ENCODE measurements around the gene PLXNC1.

Gene PLXNC1

DNA sequence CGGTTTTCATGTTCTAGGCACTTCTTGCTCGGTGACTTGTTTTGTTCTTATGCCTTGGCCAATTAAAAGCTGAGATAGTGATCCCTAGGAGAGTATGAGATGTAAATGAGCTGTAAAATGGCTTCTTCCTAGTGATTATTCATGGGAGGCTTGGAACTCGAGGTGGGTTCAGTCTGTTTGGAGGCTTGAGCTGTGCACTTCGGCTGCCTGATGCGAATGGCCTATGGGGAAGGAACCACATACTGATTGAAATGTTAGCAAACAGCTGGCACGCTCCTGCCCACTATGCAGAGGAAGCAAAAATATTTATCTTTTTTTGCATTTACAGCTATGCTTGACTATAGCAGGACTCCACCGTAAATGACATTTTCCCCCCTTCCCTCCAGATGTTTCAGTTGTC lies 75.5 kb downstream of the PLXNC1 start:
- H3K36me3 ChIP-seq (ENCODE audit: insufficient read depth, low read length), result no peaks in the 10 kb centered on the region
- no peak for TF ChIP-seq EZH2 (IDR thresholded peaks at IDR 0.05; ENCODE audit: borderline replicate concordance, low read length)
- TF ChIP-seq, protein P1, sequence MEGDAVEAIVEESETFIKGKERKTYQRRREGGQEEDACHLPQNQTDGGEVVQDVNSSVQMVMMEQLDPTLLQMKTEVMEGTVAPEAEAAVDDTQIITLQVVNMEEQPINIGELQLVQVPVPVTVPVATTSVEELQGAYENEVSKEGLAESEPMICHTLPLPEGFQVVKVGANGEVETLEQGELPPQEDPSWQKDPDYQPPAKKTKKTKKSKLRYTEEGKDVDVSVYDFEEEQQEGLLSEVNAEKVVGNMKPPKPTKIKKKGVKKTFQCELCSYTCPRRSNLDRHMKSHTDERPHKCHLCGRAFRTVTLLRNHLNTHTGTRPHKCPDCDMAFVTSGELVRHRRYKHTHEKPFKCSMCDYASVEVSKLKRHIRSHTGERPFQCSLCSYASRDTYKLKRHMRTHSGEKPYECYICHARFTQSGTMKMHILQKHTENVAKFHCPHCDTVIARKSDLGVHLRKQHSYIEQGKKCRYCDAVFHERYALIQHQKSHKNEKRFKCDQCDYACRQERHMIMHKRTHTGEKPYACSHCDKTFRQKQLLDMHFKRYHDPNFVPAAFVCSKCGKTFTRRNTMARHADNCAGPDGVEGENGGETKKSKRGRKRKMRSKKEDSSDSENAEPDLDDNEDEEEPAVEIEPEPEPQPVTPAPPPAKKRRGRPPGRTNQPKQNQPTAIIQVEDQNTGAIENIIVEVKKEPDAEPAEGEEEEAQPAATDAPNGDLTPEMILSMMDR (IDR thresholded peaks at IDR 0.05; ENCODE audit: low read length), result no peak
- H3K9me2 ChIP-seq (ENCODE audit: low read depth, low read length), result no peaks in the 10 kb centered on the region
- no peaks in the 10 kb centered on the region for H3F3A ChIP-seq (ENCODE audit: insufficient read depth, low read length)
- no peak overlapping the region for H2AFZ ChIP-seq (ENCODE audit: low read length)
- no peak overlapping the region for H3K4me3 ChIP-seq (ENCODE audit: low read depth, low read length, poor library complexity, severe bottlenecking)
- H3K27me3 ChIP-seq (ENCODE audit: insufficient read depth, low read length), result peaks cover 5% of the 10 kb centered on the region; the same call in 1 of the 2 replicates
- no peaks in the 10 kb centered on the region for H3K9me3 ChIP-seq (ENCODE audit: low read length)
- H3K4me2 ChIP-seq (ENCODE audit: low read length), result no peak overlapping the region
- no peaks in the 10 kb centered on the region for H4K20me1 ChIP-seq (ENCODE audit: insufficient read depth, low read length)
- no peak overlapping the region for H3K9ac ChIP-seq (ENCODE audit: low read length)
- no peaks in the 10 kb centered on the region for H3K79me2 ChIP-seq (ENCODE audit: insufficient read depth, low read length)
- H3K27ac ChIP-seq (ENCODE audit: low read depth, low read length, poor library complexity, severe bottlenecking), result no peak overlapping the region
- H3K4me1 ChIP-seq (ENCODE audit: insufficient read depth, low read length, severe bottlenecking), result no peaks in the 10 kb centered on the region

DNA sequence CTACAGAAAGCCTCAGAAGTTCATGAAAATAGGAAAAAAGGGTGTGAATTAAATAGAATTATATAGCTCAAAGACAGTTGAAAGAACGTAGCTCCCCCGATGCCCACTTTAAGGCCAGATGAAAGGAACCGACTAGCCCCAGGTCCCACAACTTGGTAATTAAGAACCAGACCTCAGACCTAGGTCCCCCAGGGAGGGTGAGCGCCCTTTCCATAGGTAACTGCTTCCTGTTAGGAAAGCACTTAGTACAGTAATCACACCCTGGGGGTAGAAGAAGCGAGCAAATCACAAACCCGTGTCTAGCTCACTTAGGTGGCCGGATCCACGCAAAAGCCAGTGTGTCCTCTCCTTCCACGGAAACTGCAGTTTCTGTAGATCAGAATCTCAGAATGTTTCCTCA lies 77.1 kb downstream of the PLXNC1 start:
- H3K9me2 ChIP-seq (ENCODE audit: low read depth, low read length), result no peaks in the 10 kb centered on the region
- no peak overlapping the region for H2AFZ ChIP-seq (ENCODE audit: low read length)
- H3K79me2 ChIP-seq (ENCODE audit: insufficient read depth, low read length), result no peaks in the 10 kb centered on the region
- H3K27me3 ChIP-seq (ENCODE audit: insufficient read depth, low read length), result peaks cover 5% of the 10 kb centered on the region; the same call in 1 of the 2 replicates
- no peak overlapping the region for H3K4me3 ChIP-seq (ENCODE audit: low read depth, low read length, poor library complexity, severe bottlenecking)
- no peaks in the 10 kb centered on the region for H3F3A ChIP-seq (ENCODE audit: insufficient read depth, low read length)
- H4K20me1 ChIP-seq (ENCODE audit: insufficient read depth, low read length), result no peaks in the 10 kb centered on the region
- H3K4me2 ChIP-seq (ENCODE audit: low read length), result no peak overlapping the region
- no peak for TF ChIP-seq EZH2 (IDR thresholded peaks at IDR 0.05; ENCODE audit: borderline replicate concordance, low read length)
- TF ChIP-seq, protein P1 (IDR thresholded peaks at IDR 0.05; ENCODE audit: low read length), result no peak
- H3K9me3 ChIP-seq (ENCODE audit: low read length), result no peaks in the 10 kb centered on the region
- no peak overlapping the region for H3K9ac ChIP-seq (ENCODE audit: low read length)
- H3K36me3 ChIP-seq (ENCODE audit: insufficient read depth, low read length), result no peaks in the 10 kb centered on the region
- H3K27ac ChIP-seq (ENCODE audit: low read depth, low read length, poor library complexity, severe bottlenecking), result no peak overlapping the region
- H3K4me1 ChIP-seq (ENCODE audit: insufficient read depth, low read length, severe bottlenecking), result no peaks in the 10 kb centered on the region

DNA sequence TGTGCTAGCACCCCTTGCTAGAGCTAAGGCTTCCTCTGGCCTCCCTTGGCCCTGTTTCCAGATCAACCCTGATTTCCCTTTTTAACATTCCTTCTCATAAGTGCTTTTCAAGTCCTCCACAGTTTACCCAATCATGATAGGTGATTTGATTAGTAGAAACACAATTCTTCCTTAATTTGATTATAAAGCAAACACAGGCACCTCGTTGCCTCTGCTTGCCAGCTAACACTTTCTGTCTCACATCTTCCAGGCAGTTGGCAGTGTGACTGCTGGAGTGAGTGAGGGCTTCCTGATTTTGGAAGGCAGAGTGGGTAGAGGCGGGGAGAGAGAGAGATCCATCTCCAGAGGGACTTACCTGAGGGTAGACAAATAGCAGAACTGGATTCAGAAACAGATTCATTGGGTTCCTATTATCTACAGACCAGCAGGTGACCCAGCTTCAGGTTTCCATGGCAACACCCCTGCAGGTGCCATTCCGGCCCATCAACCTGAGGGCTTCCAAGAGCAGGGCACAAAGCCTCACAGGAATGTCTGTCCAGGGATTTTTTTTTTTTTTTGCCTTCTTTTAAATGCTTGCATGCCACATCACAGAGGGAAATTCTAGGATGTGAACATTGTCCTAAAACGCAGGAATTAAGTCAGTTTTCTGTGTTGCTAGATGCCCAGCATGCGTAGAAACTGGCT lies 77.7 kb downstream of the PLXNC1 start:
- TF ChIP-seq, protein P1 (IDR thresholded peaks at IDR 0.05; ENCODE audit: low read length), result no peak
- no peak for TF ChIP-seq EZH2 (IDR thresholded peaks at IDR 0.05; ENCODE audit: borderline replicate concordance, low read length)
- Histone ChIP-seq H3K27ac (ENCODE audit: low read depth, low read length, poor library complexity, severe bottlenecking) (no peak overlapping the region), H3K4me2 (ENCODE audit: low read length) (no peak overlapping the region), H3K9ac (ENCODE audit: low read length) (no peak overlapping the region), H3K9me2 (ENCODE audit: low read depth, low read length) (no peaks in the 10 kb centered on the region), H3K4me1 (ENCODE audit: insufficient read depth, low read length, severe bottlenecking) (no peaks in the 10 kb centered on the region), H2AFZ (ENCODE audit: low read length) (no peak overlapping the region), H3K36me3 (ENCODE audit: insufficient read depth, low read length) (no peaks in the 10 kb centered on the region), H4K20me1 (ENCODE audit: insufficient read depth, low read length) (no peaks in the 10 kb centered on the region), H3F3A (ENCODE audit: insufficient read depth, low read length) (no peaks in the 10 kb centered on the region), H3K4me3 (ENCODE audit: low read depth, low read length, poor library complexity, severe bottlenecking) (no peak overlapping the region), H3K9me3 (ENCODE audit: low read length) (no peaks in the 10 kb centered on the region), H3K27me3 (ENCODE audit: insufficient read depth, low read length) (peaks cover 5% of the 10 kb centered on the region; the same call in 1 of the 2 replicates), H3K79me2 (ENCODE audit: insufficient read depth, low read length) (no peaks in the 10 kb centered on the region)

Measured in OCI-LY1 (cell line).